Sciatic nerve (tissue), 2 donors: Measurements from ENCODE around the gene SYTL3. TPM values are rescaled to one million over a fixed set of nuclear protein-coding genes. Genes with fewer than 3 reads are reported as not detected.
"Not testable (repeated sequence)": the region's sequence is repeated elsewhere in the genome, so short reads cannot be mapped to it uniquely, and the experiment has no call there.

Experiments
- ATAC-seq: fragments of 200-7000 bp; cut with Tn5 transposase; one replicate; pipeline ENCODE4 v1.9.1; 2020; ENCODE audit warnings: mild to moderate bottlenecking, moderate library complexity
- DNase-seq: peaks from one replicate; pipeline ENCODE4 v3.0.0-alpha.2; 2020; ENCODE audit warnings: low spot score
- intact Hi-C: fragments of 100-400 bp; cut with DNase I; formaldehyde crosslinking; loops from one replicate; pipeline ENCODE4 v1.14.2; 2022
- total RNA-seq: library from RNA; stranded (reverse); fragmentation: NEBNext Ultra II Directional; extraction: Animal tissue kit (Norgen Biotek cat#: 25700); gene quantifications from one replicate; pipeline ENCODE4 v1.2.1, GENCODE V29; 2021
- donor health status: DM: no; HTN: no; CAD: no.
- donor health status: DM: no; HTN: no; CAD: no.

The SYTL3 gene
- total RNA-seq, 1 donor from 2014 or later, result 2.5 TPM

DNA sequence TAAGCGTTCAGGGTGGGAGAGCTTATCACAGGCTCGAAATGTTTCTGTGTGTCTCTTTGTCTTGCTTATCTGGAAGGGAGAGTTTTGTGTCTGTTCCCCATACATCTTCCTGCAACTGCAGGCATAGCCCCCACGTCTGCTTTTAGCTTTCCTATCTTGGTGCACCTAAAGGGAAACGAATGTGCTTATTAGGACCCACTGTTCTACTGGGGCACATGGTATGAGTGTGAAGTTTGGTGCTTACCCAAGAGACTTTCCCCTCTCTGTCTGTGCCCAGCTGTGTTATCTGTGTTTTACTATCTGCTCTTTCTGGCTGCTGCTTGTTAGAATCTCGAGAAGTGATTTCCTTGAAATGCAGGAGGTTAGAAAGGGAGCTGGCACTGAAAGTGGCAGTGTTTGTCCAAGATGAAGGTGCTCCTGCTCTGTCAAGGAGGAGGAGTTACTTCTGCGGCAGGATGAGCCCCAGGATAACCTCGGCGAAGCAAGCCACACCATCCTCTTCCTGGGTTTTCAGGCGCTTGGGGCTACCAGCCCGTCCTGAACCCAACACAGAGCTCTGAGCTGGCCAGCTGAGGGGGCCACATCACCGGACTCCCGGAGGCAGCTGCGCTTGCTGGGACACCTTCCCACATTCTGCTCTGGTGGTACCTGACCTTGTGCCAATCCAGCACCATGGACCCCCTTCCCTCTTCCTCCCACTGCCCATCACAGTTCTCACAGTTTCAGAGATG is 28.7 kb upstream of the SYTL3 start:
- intact Hi-C loops, result no loop called here
- ATAC-seq (no peak), DNase-seq (no peak)

DNA sequence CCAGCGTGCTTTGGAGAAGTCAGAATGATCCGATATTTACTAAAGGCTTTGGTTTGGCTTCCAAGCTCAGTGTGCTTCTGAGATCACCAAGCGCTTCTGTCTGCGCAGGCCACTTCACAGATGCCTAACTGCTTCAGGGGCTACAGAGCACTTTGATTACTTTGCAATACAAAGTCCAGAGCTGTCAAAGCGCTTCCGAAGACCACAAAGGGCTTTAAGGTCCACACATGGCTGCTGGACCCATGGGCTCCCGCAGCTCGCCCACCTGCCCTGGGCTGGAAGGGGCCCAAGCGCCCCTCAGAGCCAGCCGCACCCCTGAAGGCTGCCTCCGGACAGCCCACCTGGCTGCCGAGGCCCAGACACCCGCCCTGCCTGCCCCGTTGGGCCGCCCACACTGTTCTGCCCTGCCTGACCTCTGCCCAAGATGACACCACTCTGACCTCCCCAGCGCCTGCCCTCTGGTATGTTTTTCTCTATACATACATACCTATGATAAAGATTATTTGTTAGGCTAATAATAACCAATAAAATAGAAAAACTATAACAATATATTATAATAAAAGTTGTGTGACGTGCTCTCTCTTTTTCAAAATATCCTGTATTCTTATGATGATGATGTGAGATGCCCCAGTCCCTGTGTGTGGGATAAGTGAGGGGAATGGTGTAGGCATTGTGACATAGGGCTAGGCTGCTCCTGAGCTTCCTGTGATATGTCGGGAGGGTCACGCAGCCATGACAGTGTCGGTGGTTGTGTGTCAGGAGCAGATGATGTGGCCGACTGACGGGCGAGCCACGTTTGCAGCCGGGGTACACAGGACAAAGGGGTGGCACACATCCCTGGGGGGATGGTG is 27.9 kb upstream of the SYTL3 start:
- no peak for ATAC-seq
- peak; percentile 36 for DNase-seq
- intact Hi-C loops, result no loop called here

DNA sequence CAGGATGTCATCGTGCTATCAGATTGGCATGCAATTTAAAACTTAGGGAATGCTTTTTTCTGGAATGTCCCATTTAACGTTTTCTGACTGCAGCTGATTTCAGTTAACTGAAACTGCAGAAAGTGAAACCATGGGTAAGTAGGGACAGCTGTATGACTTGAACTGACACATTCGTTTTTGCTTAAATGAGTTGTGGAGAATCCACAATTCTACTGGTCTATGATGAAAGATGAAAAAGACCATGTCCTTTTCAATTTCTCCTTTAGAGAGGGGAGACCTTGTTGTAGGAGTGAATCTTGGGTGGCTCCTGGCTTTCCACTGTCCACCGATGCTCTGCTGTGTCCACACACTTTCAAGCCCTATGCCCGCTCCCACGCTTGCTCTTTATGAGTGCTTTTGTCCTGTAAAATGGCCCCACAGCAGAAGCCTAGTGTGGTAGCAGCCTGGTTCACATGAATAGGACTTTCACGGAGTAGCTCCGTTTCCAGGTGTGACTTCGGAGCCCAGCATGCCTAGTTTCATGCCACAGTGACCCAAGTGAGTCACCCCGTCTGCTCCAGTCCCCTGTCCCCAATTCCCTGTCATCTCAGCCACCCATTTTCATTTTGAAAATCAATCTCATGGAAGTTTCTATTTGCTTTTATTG is 27.2 kb upstream of the SYTL3 start:
- intact Hi-C loops, result no loop called here
- no peak for DNase-seq
- ATAC-seq, result no peak

DNA sequence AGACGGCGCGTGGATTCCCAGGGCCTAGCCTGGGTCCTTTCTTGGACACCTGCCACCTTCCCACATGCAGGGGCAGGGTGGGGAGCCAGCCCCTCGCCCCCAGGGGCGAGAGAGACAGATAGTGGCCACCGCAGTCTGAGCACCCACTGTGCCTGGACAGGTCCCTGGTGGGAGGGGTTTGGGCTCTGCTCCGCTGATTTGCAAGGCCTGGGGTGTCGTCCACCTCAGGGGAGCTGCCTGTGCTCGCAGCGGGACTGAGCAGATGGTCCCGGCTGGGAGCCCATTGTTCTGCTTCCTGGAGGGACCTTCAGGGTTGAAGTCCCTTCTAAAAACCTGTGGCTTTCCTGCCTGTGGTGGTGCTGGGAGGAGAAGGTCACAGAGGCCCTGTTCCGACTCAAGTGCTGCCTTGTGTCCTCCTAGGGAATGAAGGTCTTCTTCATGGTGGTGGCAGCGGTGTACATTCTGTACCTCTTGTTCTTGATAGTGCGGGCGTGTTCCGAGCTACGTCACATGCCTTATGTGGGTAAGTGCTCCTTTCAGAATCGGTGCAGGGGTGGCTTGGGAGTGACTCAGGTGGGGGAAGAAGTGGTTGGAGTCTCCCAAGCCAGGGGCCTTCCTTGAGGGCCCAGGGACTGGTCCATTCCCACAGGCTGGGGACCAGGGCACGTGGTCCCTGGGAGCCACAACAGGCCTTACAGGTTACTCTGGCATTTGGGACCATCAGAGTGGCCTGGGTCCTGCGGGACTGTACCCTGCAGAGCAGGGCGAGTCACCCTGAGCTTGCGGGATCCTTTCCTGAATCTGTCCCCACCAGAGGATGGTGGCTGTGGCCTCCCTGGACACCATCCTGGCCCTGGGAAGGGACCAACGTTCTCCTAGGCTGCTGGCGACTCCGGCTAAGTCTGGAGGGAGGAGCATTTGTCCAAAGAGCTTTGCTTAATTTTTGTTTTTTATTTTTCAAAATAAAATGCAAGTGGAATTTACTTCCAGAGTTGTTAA is 24.9 kb upstream of the SYTL3 start:
- no peak for ATAC-seq
- DNase-seq, result no peak
- intact Hi-C loops, result no loop called here

DNA sequence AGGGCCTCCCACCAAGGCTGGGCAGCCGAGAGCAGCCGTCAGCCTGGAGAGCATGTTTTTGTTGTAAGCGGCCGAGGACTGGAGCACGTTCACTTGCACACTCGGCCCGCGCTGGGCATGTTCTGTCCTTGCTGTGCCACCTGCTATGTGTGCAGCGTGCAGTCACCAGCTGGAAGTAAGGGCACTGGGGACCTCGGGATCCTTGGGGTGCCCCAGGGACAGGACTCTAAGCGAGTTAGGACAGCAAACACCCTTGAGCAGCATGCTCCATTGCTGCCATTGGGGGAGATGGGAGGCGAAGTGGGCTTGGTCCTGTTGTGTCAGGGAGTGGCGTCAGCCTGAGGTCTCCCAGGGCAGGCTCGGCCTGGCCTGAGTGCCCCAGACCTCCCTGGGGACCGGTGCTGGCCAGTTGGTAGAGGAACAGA is 24.0 kb upstream of the SYTL3 start:
- no peak for DNase-seq
- ATAC-seq, result peak; percentile 44
- intact Hi-C loops, result no loop called here

DNA sequence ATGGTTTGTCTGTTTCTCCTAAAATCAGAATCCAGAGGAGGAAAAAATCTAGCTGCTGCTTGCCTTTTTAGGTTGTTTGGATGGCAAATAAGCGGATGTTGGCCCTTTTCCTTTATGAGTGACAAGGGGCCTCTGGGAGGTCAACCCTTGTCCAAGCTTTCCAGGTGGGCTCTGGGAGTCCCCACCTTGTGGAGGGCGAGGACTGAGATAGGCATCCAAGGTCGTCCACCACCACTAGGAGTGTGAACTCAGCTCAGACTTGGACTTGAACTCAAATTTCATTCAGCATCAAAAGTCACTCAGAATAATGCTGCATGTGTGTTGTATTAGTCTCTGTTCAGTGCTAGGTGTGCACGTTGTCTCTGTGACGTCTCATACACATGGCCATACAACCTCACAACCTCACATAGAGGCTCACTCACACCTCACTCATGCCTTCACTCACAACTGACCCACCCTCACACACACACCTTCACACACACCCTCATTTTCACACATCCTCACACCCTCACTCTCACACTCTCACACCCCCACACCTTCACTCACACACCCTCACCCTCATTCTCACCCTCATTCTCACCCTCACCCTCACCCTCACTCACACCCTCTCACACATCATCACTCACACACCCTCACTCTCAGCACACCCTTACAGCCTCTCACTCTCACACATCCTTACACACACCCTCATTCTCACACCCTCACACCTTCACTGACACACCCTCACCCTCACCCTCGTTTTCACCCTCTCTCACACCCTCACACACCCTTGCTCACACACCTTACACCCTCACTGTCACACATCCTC is 23.3 kb upstream of the SYTL3 start:
- DNase-seq (no peak), ATAC-seq (no peak)
- intact Hi-C loops, result no loop called here

DNA sequence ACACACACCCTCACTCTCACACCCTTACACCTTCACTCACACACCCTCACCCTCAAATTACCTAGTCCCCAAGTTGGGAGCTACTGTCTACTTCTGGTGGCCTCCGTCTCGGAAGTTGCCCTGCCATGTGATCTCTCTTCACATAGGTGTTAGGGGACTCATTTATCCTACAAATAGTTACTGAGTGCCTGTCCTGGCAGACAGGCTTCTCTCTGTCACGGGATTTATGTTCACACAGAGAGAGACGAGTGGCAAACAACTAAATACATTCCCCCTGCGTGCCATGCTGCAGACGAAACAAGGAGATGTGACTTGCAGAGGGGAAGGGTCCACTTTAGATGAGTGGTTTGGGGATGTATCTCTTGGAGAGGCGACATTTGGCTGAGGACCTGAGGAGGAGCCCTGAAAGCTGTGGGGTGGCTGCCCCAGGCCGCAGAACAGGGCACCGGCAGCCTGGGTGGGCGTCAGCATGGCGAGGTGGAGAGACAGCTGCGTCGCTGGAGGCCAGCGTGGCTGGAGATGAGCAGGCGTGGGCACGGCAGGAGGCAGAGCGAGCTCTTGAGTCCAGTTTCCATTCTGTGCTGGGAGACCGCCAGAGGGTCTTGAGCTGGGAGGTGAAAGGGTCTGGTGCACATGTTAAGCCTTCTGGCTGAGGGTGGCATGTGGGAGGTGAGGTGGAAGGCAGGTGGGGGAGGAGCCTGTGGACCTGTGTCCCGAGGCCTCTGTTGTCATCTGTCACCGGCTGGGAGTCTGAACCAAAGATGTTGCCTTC is 22.5 kb upstream of the SYTL3 start:
- DNase-seq, result no peak
- no peak for ATAC-seq
- intact Hi-C loops, result no loop called here

DNA sequence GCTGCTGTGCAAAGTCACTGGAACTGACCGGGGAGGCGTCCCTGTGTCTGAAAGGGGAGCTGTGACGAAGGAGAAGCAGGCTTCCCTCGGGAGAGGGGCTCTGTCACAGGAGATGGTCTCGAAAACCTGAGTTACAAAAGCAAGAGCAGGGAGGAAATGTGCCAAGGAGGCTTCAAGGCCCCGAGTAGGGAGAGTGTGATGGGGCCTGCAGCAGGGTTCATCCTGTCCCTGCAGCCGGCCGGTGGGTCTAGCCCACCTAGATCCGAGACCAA is 22.0 kb upstream of the SYTL3 start:
- DNase-seq, result no peak
- intact Hi-C loops, result no loop called here
- no peak for ATAC-seq

DNA sequence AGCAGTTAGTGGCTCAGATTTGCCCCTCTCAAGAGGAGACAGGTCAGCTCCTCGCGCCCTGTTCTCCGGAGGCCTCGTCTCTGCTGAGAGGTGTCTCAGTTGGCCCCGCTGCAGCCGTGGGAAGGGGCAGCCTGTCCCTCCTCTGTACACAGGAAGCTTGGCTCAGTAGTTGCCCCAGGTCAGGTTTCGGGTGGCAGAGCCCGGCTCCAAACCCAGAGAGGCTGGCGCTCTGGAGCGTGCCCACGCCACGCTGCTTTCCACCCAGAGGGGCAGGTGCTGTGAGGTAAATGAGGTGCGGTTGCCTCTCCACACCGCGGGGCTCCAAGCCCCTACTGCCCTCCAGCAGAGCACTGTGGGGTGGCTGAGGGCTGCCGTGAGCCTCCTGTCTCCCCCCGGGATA is 21.3 kb upstream of the SYTL3 start:
- no peak for DNase-seq

DNA sequence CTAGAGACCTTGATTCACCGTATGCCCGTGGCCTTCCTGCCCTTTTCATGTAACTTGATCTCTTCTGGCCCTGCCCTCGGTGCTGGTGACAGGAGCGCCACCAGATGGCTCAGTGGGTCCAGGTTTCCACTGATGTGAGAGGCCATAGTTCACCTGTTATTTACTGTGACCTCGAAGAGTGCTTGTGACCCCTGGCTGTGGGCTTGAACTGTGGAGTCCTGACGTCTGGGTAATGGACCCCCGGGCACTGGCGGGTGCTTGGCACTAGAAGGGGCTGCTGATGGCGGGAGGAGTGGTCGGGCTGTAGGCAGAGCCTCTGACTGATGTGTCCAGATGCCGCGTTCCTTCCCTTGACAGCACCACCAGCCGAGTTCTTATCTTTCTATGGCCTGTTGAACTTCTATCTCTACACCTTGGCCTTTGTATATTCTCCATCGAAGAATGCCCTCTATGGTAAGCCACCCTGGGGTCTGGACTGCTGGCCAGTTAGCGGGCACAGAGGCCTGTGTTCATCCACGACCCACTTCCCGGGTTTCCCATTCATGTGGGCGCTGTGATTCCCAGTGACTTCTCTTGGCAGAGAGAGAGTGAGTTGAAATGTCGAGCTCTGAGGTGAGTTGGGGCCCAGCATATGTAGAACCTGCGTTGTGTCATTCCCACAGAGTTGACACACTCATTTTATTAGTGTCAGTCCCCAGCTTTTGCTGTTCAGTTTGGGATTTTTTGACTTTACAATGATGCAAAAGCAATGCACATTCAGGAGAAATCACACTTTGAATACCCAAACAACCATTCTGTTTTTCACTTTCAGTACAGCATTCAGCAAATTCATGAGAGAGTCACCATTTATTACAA is 20.3 kb upstream of the SYTL3 start:
- no peak for DNase-seq

More for the DNA sequence above, 21.3 kb upstream of the SYTL3 start:
- no peak for ATAC-seq
- intact Hi-C loops, result no loop called here

DNA sequence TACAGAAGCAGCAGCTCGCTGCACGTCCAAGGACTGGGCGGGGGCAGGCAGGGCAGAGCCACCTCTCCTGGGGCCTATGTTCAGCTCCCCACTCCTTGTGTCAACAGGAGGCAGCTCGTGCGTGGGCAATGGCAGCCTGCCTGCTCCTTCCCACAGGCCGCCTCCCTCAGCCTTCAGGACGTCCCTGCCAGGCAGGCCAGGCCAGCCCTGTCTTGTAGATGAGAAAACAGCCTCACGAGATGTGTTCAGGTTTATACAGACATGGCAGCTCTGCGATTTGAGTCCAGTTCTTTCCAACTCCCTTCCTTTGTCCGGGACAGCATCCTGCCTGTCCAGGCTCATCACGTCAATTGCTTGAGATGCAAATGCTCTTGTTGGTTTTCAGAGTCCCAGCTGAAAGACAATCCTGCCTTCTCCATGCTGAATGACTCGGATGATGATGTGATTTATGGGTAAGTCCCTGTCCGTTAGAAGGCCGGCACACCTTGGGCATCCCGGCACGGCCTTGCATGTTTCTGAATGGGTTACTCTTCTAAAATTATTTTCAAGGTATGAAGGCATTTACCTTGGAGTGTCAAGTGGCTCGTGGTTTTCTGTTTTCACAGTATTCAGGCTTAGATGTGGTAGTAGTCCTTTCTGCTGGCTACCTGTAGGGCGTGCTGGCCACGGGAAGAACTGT is 18.8 kb upstream of the SYTL3 start:
- intact Hi-C loops, result no loop called here
- ATAC-seq, result peak; percentile 81
- DNase-seq, result no peak

More for the DNA sequence above, 20.3 kb upstream of the SYTL3 start:
- intact Hi-C loops, result no loop called here
- no peak for ATAC-seq

DNA sequence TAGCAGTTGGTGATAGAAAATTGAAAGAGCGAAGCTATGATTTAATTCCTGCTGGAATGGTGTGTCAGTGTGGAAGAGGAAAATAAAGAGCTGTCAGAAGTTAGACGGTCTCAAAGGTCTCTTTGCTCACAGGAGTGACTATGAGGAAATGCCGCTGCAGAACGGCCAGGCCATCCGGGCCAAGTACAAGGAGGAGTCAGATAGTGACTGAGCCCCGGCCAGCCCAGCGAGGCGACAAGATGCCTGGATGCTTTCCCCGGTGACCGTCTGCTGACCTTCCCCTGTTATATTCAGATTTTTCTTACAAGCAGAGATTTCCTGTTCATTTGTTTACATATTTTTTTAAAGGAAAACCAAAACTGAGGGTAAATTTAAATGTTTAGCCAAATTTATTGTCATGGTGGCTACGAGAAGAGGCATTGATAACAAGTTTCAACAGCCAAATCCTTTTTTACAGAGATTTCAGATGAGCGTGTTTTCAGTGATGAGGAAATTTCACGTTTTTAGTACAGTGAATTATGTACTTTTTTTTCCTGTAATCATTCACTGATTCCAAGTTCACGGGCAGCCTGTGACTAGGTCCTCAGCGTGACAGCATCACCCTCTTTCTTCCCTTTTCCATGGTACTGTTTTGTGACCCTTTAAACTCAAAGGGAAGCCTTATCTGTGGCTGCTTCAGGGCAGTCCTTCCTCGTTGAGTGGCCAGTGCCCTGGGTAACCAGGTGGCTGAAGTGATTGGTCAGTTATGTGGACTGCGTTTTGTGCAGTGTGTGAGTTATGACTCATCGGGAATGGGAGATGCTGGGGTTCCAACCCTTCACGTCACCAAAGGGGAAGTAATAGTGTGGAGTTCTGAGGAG is 17.9 kb upstream of the SYTL3 start:
- intact Hi-C loops, result no loop called here
- DNase-seq (no peak), ATAC-seq (peak; percentile 90)

DNA sequence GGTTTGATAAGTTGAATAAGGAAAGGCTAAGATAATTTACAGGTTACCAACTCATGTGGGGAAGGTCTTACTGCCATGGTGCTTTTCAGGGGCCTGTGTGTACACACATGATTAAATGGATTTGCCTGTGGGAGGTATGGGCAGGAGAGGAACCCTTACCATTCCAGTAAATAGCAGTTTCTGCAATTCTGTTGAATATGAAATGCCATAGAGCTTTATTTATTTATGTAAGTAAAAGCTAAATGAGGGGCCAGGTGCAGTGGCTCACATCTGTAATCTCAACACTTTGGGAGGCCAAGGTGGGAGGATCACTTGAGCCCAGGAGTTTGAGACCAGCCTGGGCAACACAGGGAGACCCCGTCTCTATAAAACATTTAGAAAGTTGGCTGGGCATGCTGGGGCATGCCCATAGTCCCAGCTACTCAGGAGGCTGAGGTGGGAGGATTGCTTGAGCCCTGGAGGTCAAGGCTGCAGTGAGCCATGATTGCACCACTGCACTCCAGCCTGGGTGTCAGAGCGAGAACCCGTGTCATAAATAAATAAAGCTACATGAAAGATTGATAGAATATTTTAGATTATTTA is 17.2 kb upstream of the SYTL3 start:
- DNase-seq, ATAC-seq: not testable (repeated sequence)

DNA sequence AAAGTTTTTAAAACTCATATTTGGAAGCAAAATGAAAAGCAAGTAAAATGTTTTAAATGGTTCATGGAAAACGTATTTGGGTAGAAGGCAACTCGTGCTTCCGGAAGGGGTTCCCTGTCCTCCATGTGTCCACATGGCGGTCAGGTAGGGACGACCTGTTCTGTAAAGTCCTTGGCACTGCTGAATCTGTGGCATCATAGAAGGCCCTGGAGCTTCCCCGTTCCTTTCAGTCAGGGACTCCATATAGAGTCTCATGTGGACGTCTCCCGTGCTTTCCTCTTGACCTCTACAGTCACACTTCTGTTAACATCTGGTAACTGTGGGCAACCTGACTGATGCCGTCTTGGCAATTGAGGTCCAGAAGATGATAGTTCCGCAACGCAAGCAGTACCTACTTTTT is 16.7 kb upstream of the SYTL3 start:
- ATAC-seq, result no peak
- intact Hi-C loops, result no loop called here
- no peak for DNase-seq

More for the DNA sequence above, 17.2 kb upstream of the SYTL3 start:
- intact Hi-C loops, result not testable (repeated sequence)
